Nephron (organoid): ENCODE data around the gene MAT2B.

Experiments used
- H3K27ac Mint-ChIP-seq, 3 experiments: 2 replicates each; pipeline ENCODE4 v1.8.0; 2020; ENCODE audit warnings: mixed read lengths in 3 of 3, mild to moderate bottlenecking in 2 of 3, moderate library complexity in 1 of 3
- H3K27me3 Mint-ChIP-seq: 2 replicates; pipeline ENCODE4 v1.8.0; 2021; ENCODE audit warnings: low read depth, mild to moderate bottlenecking, moderate library complexity, mixed read lengths
- H3K36me3 Mint-ChIP-seq: 2 replicates; pipeline ENCODE4 v1.8.0; 2020; ENCODE audit warnings: low read depth, mixed read lengths
- H3K4me1 Mint-ChIP-seq: 2 replicates; pipeline ENCODE4 v1.8.0; 2020; ENCODE audit warnings: mixed read lengths
- H3K4me3 Mint-ChIP-seq, 3 experiments: 2 replicates each; pipeline ENCODE4 v1.8.0; 2020; ENCODE audit warnings: mild to moderate bottlenecking in 3 of 3, mixed read lengths in 3 of 3, moderate library complexity in 2 of 3
- H3K9me3 Mint-ChIP-seq: 2 replicates; pipeline ENCODE4 v1.8.0; 2020; ENCODE audit warnings: mixed read lengths
- CTCF ChIP-seq, 3 experiments: fragments of 200-600 bp; sonication (generic); IDR thresholded peaks; one replicate each; pipeline ENCODE4 v1.5.0; 2021; ENCODE audit warnings: antibody characterized with exemption in 3 of 3; ENCODE audit not compliant: unreplicated experiment in 3 of 3

MAT2B gene

GRCh38 chr5:163567811-163568210 lies 62.4 kb downstream of the MAT2B start:
- Mint-ChIP-seq H3K27ac (no peak overlapping the region), H3K27me3 (peaks cover 64% of the 10 kb centered on the region), H3K4me1 (peaks cover 29% of the 10 kb centered on the region), H3K36me3 (no peaks in the 10 kb centered on the region), H3K9me3 (no peaks in the 10 kb centered on the region), H3K4me3 (no peak overlapping the region)
- TF ChIP-seq CTCF (IDR thresholded peaks at IDR 0.05; ENCODE audit: unreplicated experiment in 3 of 3), result no peak
